Activated T-cell treated with anti-CD3 and anti-CD28 coated beads for 24 hours (primary cell): ENCODE data around the gene THSD7A.

ENCODE experiments used
- DNase-seq: peaks from one replicate; pipeline ENCODE4 v3.0.0-alpha.2; 2020; ENCODE audit warnings: low read depth

The THSD7A gene

DNA sequence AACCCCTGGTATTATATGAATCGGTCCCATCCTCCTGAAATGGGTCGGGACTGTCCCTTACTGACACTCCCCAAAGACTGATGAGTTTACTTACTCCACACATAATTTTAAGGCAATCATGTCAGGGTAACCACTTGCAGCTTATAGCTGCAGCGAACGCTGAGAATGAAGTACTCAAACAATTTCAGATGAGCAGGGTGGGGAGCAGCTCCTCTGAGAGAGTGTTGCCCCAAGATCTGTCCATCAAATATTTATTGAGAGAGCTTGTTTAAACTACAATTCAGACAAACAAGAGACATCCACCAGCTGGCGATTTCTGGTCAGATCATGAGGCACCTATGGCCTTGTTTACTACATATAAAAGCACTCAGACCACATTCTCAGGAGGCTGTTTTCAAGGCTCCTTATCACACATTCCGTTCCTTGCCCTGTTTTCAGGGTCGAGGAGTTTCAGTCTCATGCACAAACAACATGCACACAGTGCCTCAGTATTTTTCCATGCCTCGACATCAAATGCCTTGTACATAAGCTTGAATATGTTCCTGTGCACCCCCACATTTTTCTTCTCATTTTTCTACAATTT lies 80.1 kb downstream of the THSD7A start:
- DNase-seq = no peak

DNA sequence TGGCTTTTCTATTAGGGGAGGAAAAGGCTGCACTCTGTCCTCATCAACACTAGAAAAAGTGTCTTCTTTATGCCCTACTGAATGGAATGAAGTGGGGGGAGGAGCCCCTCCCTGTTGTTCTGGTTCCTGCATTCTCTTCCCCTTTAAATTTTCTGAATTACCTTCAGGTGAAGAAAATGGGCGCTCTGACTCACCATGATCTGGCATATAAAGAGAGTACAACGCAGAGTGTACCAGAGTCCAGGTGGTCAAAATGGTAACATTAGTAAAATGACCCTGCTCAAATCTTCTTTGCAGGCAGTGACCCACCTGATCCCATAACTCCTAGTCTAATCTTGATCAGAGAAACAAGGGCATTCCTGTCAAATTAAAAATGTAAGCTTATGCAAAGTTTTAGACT lies 80.7 kb downstream of the THSD7A start:
- DNase-seq = no peak

DNA sequence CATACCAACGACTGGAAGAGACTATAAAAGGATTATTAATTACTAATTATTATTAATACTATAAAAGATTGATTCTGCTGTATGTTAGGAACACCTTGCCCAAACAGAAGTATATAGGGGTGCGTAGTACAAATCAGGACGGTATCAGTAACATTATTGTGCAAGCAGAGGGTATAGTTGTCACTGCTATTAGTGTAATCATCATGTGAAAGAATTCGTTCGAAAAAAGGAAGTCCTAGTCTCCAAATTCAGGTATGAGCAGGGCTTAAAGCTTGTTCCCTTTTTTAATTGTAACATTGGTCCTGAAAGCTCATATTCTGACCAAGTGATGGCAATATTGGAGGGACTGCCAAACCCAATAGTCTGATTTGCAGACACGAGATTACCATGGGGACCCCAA lies 81.8 kb downstream of the THSD7A start:
- no peak for DNase-seq

DNA sequence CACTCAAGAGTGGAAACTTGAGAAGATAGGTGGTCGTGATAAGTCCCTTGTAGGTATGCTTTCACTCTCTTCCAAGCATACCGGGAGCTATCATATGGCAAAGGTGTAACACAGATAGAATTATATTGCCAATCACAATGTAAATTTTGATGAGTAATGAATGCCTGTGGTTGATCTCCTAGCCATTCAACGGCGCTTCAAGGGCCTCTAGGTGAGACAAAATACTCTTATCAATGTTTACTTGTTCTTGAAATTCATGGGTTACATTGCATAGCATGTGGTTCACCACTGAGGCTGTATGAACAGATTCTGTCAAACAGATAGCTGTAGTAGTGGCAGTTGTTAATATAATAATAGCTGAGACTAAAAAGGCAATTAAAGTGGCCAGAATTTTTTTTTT lies 82.4 kb downstream of the THSD7A start:
- no peak for DNase-seq

DNA sequence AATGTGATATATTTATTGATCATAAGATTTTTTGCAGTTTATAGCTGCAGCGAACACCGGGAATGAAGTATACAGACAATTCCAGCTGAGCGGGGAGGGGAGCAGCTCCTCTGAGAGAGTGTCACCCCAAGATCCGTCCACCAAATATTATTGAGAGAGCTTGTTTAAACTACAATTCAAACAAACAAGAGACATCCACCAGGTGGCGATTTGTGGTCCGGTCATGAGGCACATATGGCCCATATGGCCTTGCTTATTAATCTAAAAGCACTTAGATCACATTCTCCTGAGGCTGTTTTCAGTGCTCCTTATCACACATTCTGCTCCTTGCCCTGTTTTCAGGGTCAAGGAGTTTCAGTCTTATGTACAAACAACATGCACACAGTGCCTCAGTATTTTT lies 83.1 kb downstream of the THSD7A start:
- no peak for DNase-seq

DNA sequence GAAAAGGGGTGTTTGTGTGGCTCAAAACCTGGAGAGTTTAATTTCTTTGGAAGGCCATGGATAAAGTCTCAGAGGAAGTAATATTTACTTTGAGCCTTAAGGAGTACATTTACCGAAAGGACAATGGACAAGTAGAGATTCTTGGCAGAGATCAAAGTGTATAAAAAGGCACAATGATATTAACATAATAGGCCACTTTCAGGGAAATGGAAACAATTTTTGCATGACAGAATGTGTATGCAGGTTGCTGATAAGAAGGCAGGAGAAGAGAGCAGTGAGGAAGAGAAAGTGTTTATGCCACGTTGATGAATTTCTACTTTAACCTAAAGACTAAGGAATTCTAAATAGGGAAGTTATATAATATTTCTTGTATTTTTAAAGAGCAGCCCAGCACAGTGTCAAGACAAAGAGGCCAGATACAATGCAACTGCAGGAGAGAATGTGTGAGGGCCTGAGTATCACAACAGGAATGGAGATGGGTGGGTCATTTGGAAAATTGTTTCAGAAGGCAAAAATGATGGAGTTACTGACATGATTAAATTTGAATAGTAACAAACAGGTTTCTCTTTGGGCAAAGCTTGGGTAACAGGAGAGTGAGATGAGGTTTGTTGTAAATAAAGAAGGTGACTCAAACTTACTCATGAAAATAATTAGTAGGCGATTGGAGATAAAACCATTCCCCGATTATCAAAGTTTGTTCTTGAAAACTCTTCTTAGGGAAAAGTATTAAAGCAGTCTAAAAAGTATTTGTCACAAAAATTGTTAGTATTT lies 84.1 kb downstream of the THSD7A start:
- DNase-seq = no peak

DNA sequence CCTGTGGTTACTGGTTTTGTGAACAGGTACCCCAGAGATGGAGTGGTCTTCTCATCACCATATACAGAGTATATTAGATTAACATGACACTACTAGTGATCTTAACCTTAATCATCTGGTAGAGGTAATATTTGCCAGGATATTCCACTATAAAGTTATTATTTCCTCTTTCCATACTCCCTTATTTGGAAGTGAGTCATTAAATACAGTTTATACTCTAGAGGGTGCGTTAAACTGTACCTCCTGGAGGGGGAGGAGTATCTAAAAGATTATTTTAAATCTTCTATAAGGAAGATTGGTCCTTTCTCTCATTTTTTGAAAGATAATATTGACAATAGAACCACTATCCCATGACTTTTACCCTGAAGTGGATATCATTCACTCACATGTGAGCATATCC lies 85.4 kb downstream of the THSD7A start:
- DNase-seq = no peak

DNA sequence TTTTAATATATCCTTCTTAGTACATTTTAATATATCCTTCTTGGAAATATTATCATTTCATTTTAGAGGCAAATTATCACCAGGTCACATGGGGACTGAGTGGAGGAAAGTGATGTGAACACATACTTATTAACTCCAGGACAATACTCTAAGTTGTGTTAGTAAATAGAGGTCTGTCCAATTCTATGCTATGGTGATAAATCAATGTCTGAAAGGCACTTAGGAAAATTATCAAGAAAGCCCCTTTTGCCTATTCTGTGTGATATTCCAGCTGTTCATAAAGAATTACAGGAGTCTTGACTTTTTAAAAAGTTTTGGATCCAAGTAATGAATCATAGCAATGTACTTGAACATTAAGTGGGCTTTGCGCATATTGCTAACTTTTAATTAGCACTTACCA lies 88.5 kb downstream of the THSD7A start:
- no peak for DNase-seq

DNA sequence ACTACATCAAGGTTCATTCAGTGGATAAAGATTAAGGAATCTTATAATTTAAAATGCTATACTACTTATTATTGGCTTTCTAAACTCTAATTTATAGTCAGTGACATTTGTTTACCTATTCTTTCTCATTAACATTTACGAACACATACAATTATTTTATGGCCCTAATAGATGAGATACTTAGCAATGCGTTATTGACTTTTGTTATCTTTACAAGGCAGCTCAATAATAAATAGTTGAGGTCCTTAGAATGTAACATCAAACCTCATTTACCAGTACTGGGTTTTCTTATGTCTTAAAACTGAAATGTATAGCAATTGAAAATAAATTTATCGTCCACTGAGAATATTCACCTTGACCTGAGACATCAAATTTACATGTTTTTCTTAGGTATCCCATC lies 89.0 kb downstream of the THSD7A start:
- no peak for DNase-seq

DNA sequence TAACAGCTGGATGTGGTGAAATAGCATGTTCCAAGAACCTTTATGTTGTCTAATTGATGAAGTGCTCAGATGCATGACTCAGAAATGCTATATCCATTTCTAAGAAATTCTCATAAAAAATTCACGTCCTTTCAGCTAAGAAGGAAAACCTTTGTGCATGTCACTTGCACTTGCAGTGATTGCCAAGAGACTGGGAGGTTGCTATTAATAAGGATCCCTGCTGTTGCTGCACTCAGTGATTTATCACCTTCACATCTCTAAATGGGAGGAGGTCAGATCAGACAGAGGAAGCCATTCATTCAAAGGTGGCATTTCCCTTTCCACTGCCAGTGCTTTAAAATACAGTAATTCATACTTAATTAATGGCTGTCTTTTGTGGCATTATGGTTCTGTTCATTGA lies 89.5 kb downstream of the THSD7A start:
- DNase-seq = no peak

DNA sequence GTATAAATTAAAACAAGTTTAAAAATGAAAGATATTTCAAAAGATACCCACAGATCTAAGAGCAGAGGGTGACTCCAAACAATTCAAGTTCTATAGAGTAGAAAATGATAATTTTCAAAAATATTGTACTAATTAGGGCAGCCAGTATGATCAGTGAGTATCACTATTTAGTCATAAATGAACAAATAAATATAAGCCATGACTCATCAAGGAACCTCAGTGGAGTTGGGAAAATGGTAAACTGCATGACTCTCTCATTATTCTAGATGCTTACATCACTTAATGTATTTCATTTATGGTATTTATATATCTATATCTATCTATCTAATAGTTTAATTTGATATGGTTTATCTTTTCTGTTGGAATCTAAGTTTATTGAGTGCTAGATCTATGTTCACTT lies 94.3 kb downstream of the THSD7A start:
- DNase-seq = no peak

DNA sequence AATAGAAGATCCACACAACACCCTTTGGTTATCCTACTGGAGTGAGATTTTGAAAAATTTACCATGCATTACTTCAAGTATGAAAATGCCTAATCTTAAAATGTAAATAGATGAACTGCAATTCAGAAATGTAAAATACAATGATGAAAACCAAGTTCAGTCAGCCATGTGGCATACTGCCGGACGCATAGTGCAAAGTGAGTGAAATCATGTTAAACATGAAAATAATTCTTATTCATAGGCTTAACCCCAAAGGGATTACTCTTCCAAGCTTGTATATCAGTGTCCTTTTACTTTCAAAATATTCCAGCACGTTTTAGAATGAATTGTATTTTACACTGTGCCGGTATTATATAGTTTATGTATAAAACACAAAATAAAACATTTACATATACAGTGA lies 99.8 kb downstream of the THSD7A start:
- no peak for DNase-seq

DNA sequence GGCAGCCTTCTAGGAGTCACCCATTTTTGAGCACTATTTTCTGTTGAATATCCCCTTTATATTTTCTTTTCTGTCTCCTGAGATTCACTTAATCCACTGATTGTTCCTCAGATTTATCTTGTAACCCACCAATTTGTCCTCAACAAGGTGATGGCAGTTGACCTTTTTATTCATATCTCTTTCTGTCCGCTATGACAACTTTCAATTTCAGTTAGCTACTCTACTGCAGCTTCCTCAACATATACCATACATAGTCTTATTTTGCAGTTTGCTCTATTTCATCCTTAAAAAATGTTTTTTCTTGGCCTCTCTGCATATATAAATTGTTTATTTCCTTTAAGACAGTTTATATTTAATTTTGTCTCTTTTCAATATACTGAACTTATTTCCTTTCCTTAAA lies 101.3 kb downstream of the THSD7A start:
- no peak for DNase-seq

DNA sequence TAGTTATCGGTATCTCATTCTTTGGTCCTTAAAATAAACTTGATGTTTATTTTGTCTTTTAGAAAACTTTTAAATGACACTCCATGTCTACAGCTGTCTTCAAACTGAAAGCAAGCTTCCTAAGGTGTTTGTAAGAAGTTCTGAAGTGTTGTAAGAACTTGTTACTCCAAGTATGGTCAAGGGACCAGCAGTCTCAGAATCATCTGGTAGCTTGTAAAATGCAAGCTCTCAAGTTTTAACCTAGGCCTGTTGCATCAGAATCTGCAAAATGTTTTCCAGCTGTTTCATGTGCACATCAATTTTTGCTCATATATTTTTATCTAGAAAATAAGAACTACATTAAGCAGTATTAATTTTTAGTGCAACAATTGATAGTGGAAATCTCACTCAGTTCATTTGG lies 104.1 kb downstream of the THSD7A start:
- DNase-seq = no peak

DNA sequence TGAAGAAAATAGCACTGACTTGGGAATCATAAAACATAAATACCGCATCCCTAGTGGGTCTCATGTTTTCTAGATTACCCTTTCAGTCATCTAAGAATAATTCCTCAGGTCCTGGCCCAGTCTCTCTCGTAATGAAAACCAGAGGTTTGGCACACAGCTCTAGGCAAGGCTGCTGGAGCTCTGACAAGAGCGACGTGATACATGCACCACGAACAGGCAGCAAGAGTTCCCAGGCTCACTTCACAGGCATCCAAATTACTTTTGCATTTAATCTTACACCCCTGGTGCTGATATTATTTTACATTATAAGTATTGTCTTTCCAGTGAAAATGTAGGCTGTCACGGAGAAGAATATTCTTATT lies 105.2 kb downstream of the THSD7A start:
- no peak for DNase-seq

DNA sequence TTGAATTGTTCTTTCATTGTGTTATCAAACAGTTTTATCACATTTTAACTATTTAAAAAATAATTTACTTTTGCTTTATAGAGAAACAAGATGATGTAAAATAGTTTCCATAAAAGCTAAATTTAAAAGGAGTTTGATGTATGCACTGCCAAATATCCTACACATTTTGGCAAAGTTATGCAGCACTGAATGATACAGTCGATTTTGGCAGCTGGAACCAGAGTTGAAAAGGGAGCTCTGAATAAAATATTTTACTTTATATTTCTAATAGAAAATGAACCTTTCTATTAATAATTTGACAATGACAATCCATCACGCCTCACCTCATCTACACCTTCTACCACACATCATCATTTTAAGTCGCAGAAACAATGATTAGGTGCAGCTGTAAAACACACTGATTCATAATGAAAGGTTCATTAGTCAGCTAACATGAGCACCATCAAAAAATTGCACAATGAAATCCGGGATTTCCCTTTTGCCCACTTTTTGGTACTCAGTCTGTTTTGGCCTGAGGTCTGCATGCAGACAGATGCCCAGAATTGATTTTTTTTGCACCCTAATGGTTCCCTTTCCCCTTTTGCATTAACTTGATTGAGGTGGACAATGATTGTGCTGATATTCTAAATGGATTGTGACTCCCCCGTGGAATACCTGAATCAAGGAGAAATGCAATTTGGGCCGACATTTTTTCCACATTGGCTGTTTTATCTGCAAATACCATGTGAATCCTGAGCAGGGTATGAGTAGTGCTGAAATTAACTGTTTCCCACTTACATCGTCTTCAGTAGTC lies 105.8 kb downstream of the THSD7A start:
- no peak for DNase-seq

DNA sequence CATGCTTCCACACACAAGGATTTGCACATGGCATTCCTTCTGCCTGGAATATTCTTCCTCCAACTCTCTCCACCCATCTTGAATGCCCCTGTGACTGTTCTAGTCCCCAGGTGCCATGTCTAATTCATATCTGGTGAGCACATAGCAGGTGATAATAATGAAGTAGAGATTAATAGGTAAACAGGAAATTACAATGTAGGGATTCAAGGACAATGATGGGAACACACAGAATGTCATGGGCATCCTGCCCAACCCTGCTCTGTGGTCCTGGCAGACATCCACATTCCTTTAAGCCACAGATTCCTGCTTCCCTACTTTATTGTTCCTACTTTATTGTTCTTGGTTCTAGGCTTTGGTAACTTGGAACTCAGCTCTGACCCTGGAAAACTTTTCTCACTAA lies 115.8 kb downstream of the THSD7A start:
- DNase-seq = no peak

DNA sequence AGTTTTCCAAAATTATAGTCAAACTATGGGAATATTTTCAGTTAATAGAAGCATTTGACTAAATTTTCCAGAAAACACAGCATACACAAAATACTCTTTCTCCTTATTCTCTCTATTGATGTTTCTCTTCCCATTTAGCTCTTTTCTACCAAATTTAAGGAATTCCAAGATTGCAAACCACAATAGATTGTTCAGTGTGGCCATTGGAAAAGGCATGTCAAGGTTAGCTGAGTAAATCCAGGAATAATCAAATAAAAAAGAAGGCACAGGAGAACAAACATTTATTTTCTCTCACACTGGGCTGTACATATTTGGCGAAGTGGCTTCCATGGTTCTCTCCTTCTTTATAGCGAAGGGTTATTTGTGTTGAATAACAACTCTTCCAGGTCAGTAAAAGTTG lies 117.3 kb downstream of the THSD7A start:
- no peak for DNase-seq

DNA sequence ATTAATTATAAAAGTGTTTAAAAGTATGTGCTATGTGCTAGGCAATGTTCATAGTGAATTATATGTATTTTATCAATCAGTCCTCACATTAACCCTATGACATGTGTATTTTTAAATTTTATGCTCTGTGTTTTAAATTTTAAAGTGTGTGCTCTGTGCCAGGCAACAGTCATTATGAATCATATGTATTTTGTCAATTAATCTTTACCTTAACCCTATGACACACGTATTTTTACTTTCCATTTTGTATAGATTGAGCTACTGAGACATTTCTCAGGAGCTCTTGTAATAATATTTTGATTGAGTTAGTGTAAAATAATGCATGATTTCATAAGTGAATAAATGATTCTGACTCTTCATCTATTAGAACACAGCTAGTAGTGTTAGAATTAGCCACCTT lies 117.8 kb downstream of the THSD7A start:
- DNase-seq = no peak

DNA sequence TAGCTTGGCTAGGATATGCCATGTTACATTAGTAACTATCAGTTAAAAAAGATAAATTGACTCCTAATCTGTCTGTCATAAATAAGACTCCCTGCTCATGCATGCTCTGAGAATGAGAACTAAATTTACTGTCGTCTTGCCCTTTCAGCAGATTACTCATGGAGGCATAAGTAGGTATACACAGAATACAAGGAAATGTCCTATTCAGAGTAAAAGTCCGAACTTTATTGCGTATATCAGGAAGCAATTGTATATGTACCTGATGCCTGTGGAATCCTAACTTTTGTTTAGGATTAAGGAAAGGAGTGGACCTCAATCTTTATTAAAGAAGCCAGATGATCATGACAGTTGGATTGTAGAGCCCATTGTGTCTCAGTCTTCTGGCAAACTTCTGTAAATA lies 118.6 kb downstream of the THSD7A start:
- no peak for DNase-seq

DNA sequence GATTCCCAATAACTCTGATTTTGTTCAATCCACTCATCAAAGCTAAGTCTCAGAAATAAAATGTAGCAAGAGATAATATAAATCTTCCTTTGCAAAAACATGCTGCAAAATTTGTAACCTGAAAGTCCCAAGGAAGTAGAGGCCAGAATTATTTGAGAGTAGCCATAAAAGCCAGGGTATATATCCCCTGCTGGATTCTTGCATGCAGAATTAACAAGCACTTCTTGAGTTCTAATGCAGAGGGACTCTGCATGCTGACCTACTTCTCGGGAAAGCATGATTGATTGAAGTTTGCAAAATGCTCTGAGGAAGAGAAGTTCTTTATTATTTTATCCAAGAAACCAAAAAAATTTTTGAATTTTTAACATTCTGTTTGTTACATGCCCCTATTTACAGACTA lies 121.6 kb downstream of the THSD7A start:
- no peak for DNase-seq

DNA sequence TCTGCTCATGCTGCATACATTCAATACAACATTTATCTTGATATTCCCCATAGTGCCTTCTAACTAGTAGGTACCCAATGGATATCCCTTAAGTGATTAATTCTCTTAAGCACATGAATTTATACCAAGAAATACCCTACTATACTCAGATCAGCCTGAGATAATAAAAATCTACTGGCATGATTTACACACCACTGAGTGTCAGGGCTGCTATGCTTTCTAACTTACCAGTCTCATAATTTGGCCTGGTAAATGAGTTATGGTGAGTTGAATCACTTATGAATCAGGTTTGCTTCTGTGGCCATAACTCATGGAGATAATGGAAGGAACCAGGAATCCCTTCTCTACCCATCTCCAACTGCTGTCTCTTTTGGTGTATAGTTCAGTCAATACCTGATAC lies 122.8 kb downstream of the THSD7A start:
- no peak for DNase-seq

DNA sequence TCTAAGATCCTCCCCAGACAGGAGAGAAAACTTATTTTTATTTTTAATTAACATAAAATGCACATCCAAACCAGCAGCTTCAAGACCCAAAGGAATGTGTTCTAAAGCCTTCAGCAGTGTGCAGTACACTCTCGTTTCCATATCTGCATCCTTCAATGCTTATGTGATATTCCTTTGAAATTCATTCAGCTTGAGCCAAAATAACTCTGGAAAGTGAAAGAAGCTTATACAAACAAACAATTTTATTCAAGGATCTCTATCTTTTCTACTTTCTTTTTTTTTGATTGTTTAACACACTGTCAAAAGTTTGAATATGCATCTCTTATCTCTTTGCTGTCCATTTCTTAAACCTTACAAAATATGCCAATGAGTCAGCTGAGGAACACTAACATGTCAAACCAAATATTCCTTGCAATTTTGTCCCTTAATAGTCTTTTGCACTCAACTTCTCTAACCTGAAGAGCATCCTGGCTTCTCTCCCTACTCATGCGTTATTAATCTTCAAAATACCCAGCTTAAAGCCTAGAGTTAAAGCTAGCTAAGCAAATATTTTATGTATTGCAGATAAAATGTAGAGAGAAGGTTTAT lies 124.3 kb downstream of the THSD7A start:
- no peak for DNase-seq
